ENCODE data around the gene CTNNBL1. TPM values are rescaled to one million over a fixed set of nuclear protein-coding genes. Genes with fewer than 3 reads are reported as not detected.

Gene CTNNBL1
- total RNA-seq, 1 experiment from 2014 or later: 45.2 TPM

- no TSS peak for BruUV-seq (replicated peaks)
- H3K27me3 Mint-ChIP-seq (ENCODE audit: insufficient read depth, unreplicated experiment): no peaks in the 10 kb centered on the region
These were observed 217.4 kb downstream of the CTNNBL1 start for GRCh38 chr20:37911261-37911660.

GRCh38 chr20:37911838-37912281 is 218.0 kb downstream of the CTNNBL1 start:
- no peaks in the 10 kb centered on the region for H3K27me3 Mint-ChIP-seq (ENCODE audit: insufficient read depth, unreplicated experiment)

More at GRCh38 chr20:37911261-37911660, 217.4 kb downstream of the CTNNBL1 start:
- intact Hi-C loops (cut with micrococcal nuclease): no loop called here
- no peak overlapping the region for H3K27ac Mint-ChIP-seq (ENCODE audit: low read depth, unreplicated experiment)
- CTCF ChIA-PET: interaction anchor here (0.7 to 1.7 kb wide), 5 partner anchors 19 to 347 kb away, joined by 3 to 8 read pairs (median 7); no protein-coding TSS in a partner anchor
- TF ChIP-seq, protein P1, sequence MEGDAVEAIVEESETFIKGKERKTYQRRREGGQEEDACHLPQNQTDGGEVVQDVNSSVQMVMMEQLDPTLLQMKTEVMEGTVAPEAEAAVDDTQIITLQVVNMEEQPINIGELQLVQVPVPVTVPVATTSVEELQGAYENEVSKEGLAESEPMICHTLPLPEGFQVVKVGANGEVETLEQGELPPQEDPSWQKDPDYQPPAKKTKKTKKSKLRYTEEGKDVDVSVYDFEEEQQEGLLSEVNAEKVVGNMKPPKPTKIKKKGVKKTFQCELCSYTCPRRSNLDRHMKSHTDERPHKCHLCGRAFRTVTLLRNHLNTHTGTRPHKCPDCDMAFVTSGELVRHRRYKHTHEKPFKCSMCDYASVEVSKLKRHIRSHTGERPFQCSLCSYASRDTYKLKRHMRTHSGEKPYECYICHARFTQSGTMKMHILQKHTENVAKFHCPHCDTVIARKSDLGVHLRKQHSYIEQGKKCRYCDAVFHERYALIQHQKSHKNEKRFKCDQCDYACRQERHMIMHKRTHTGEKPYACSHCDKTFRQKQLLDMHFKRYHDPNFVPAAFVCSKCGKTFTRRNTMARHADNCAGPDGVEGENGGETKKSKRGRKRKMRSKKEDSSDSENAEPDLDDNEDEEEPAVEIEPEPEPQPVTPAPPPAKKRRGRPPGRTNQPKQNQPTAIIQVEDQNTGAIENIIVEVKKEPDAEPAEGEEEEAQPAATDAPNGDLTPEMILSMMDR (IDR thresholded peaks at IDR 0.05; ENCODE audit: unreplicated experiment): no peak
- no peak overlapping the region for H3K4me3 Mint-ChIP-seq (ENCODE audit: unreplicated experiment)
- no peak for DNase-seq (ENCODE audit: unreplicated experiment)
- no peaks in the 10 kb centered on the region for H3K9me3 Mint-ChIP-seq (ENCODE audit: unreplicated experiment)
- peaks cover 6% of the 10 kb centered on the region for H3K36me3 Mint-ChIP-seq (ENCODE audit: insufficient read depth, unreplicated experiment)
- H3K4me1 Mint-ChIP-seq (ENCODE audit: insufficient read depth, unreplicated experiment): peaks cover 57% of the 10 kb centered on the region
- POLR2A ChIA-PET: interaction anchor here (1.1 kb wide), 1 partner anchor 82 kb away, joined by 3 read pairs; no protein-coding TSS in a partner anchor

DNA sequence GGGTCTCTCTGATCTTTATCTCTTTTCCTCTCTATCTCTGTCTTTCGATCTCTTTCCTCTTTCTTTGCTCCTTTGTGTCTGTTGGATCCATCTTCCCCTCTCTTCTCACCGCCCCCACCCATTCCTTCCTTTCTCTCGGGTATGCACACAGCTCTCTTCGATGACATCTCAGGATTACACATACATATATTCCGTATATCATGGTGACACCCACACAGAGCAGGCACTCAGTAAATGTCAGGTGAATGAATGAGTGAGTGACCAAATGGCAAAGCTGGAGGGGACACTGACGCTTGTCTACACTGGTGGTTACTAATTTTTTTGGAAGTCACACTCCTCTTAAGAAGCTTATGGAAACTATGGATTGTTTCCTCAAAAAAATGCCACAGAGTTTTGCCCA is 219.0 kb downstream of the CTNNBL1 start:
- Mint-ChIP-seq H3K4me1 (ENCODE audit: insufficient read depth, unreplicated experiment) (peaks cover 49% of the 10 kb centered on the region), H3K27ac (ENCODE audit: low read depth, unreplicated experiment) (no peak overlapping the region), H3K4me3 (ENCODE audit: unreplicated experiment) (no peak overlapping the region), H3K9me3 (ENCODE audit: unreplicated experiment) (no peaks in the 10 kb centered on the region), H3K27me3 (ENCODE audit: insufficient read depth, unreplicated experiment) (no peaks in the 10 kb centered on the region), H3K36me3 (ENCODE audit: insufficient read depth, unreplicated experiment) (peaks cover 2% of the 10 kb centered on the region)
- intact Hi-C loops (cut with micrococcal nuclease): no loop called here
- DNase-seq (ENCODE audit: unreplicated experiment): no peak
- ChIA-PET POLR2A (interaction anchor here (0.8 kb wide), 1 partner anchor 12 kb away, joined by 4 read pairs; no protein-coding TSS in a partner anchor), CTCF (interaction anchor here (0.7 kb wide), 1 partner anchor 309 kb away, joined by 3 read pairs; no protein-coding TSS in a partner anchor)
- TF ChIP-seq, protein P1 (IDR thresholded peaks at IDR 0.05; ENCODE audit: unreplicated experiment): no peak
- no TSS peak for BruUV-seq (replicated peaks)

More at GRCh38 chr20:37911838-37912281, 218.0 kb downstream of the CTNNBL1 start:
- H3K36me3 Mint-ChIP-seq (ENCODE audit: insufficient read depth, unreplicated experiment): peaks cover 6% of the 10 kb centered on the region
- POLR2A ChIA-PET: interaction anchor here (1.1 kb wide), 1 partner anchor 82 kb away, joined by 3 read pairs; no protein-coding TSS in a partner anchor
- TF ChIP-seq, protein P1 (IDR thresholded peaks at IDR 0.05; ENCODE audit: unreplicated experiment): no peak
- H3K4me3 Mint-ChIP-seq (ENCODE audit: unreplicated experiment): no peak overlapping the region
- CTCF ChIA-PET: interaction anchor here (0.6 to 1.7 kb wide), 3 partner anchors 81 to 573 kb away, joined by 3 to 8 read pairs (median 3); no protein-coding TSS in a partner anchor
- intact Hi-C loops (cut with micrococcal nuclease): no loop called here
- no TSS peak for BruUV-seq (replicated peaks)
- H3K27ac Mint-ChIP-seq (ENCODE audit: low read depth, unreplicated experiment): no peak overlapping the region
- DNase-seq (ENCODE audit: unreplicated experiment): peak; percentile 66
- H3K4me1 Mint-ChIP-seq (ENCODE audit: insufficient read depth, unreplicated experiment): peaks cover 60% of the 10 kb centered on the region
- no peaks in the 10 kb centered on the region for H3K9me3 Mint-ChIP-seq (ENCODE audit: unreplicated experiment)

GRCh38 chr20:37913567-37914366 is 219.9 kb downstream of the CTNNBL1 start:
- BruUV-seq (replicated peaks): no TSS peak
- no peak overlapping the region for H3K4me3 Mint-ChIP-seq (ENCODE audit: unreplicated experiment)
- ChIA-PET CTCF (interaction anchor here (0.6 to 1.2 kb wide), 3 partner anchors 10 to 58 kb away, joined by 3 read pairs; no protein-coding TSS in a partner anchor), POLR2A (no interaction called here)
- TF ChIP-seq, protein P1 (IDR thresholded peaks at IDR 0.05; ENCODE audit: unreplicated experiment): no peak
- intact Hi-C loops (cut with micrococcal nuclease): no loop called here
- H3K9me3 Mint-ChIP-seq (ENCODE audit: unreplicated experiment): no peaks in the 10 kb centered on the region
- H3K4me1 Mint-ChIP-seq (ENCODE audit: insufficient read depth, unreplicated experiment): peaks cover 43% of the 10 kb centered on the region
- no peak overlapping the region for H3K27ac Mint-ChIP-seq (ENCODE audit: low read depth, unreplicated experiment)
- H3K36me3 Mint-ChIP-seq (ENCODE audit: insufficient read depth, unreplicated experiment): no peaks in the 10 kb centered on the region
- DNase-seq (ENCODE audit: unreplicated experiment): no peak
- H3K27me3 Mint-ChIP-seq (ENCODE audit: insufficient read depth, unreplicated experiment): no peaks in the 10 kb centered on the region
